ENCODE results near the gene MYOCOS.
"Not testable (repeated sequence)": the region's sequence is repeated elsewhere in the genome, so short reads cannot be mapped to it uniquely, and the experiment has no call there.

MYOCOS gene

DNA sequence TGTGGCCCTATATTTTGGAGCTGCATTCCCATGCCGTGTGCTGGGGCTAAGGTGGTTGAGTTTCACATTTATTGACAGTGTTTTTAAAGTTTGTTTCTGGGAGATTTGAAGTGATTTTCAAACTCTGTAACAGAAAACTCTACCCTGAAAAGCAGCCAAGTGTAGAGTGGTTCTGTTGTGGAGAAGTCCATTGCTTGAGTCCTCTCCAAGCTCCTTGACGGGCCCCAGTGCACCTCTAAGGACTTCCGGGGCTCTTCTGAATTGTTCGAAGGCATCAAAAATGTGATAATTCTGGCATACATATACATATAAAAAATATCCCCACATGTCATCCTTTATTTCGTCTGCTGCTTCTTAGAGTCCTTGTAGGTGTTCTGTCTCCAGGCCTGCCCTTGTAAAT is 5.0 kb downstream of the MYOCOS start:
- no peak for DNase-seq

DNA sequence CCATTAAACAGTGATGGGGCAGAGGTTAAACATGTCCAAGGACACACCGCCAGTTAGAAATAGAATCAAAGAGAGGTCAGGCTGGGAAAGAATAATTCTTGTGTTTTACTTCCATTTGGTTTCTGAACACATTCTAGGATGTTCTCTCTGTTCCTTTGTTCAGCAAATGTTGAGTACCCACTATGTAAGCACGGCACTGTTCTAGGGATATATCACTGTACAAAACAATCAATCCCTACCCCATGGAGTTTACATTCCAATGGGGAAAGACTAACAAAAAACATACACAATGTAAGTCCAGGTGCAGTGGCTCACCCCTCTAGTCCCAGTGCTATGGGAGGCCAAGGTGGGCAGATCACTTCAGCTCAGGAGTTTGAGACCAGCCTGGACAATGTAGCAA is 6.2 kb downstream of the MYOCOS start:
- DNase-seq = no peak

DNA sequence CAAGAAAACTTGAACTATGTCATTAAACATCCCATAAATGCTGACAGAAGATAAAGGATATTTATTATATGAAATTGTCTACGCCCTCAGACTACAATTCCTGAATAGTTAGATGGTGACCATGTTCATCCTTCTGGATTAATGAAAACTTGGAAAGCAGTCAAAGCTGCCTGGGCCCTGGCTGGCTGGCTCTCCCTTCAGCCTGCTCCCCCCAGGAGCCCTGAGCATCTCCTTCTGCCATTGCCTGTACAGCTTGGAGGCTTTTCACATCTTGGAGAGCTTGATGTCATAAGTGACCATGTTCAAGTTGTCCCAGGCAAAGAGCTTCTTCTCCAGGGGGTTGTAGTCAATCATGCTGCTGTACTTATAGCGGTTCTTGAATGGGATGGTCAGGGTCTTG is 13.6 kb downstream of the MYOCOS start:
- DNase-seq = no peak

DNA sequence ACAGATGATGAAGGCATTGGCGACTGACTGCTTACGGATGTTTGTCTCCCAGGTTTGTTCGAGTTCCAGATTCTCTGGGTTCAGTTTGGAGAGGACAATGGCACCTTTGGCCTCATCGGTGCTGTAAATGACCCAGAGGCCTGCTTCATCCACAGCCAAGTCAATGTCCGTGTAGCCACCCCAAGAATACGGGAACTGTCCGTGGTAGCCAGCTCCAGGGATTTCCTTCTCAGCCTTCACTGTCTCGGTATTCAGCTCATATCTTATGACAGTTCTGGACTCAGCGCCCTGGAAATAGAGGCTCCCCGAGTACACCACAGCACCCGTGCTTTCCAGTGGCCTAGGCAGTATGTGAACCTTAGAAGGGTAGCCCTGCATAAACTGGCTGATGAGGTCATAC is 14.1 kb downstream of the MYOCOS start:
- DNase-seq = no peak

DNA sequence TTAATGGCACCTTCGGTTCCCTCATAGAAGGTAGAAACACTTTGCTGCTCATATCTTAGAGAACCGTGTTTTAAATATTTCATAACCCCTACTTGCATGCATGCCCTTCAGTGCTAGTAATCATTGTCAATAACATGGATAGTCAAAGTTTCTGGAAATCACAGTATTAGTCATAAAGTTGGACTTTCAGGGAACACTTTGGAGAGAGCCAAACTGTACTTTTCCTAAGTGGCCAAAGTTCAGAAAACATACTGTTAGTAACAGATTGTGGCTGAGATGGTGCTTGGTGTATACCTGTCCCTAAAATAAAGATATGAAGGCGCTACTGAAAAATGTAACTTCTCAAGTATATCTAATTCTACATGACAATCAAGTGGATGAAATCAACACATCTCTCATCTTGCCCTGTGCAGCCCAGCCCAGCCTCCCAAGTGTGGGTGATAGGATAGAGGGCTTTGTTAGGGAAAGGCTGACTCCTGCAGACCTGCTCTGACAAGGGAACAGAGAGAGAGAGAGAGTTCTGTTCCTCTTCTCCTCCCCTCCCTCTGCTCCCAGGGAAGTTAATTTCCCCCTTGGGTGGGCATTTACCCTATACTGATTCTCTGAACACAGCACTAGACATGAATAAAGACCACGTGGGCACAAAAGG is 16.0 kb downstream of the MYOCOS start:
- no peak for DNase-seq

DNA sequence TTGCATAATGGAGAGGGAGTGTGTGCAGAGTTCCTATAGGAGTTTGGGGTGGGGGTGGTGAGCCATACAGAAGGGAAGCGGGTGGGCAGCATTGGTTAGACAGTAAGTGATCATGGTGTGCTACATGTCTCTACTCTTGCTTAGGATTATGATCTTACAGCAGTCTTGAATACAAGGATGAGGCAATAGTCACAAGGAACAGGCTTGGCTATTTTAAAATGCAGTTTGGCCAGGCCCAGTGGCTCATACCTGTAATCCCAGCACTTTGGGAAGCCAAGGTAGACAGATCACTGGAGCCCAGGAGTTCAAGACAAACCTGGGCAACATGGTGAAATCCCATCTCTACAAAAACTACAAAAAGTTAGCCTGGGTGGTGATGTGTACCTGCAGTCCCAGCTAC is 18.2 kb downstream of the MYOCOS start:
- DNase-seq = no peak

DNA sequence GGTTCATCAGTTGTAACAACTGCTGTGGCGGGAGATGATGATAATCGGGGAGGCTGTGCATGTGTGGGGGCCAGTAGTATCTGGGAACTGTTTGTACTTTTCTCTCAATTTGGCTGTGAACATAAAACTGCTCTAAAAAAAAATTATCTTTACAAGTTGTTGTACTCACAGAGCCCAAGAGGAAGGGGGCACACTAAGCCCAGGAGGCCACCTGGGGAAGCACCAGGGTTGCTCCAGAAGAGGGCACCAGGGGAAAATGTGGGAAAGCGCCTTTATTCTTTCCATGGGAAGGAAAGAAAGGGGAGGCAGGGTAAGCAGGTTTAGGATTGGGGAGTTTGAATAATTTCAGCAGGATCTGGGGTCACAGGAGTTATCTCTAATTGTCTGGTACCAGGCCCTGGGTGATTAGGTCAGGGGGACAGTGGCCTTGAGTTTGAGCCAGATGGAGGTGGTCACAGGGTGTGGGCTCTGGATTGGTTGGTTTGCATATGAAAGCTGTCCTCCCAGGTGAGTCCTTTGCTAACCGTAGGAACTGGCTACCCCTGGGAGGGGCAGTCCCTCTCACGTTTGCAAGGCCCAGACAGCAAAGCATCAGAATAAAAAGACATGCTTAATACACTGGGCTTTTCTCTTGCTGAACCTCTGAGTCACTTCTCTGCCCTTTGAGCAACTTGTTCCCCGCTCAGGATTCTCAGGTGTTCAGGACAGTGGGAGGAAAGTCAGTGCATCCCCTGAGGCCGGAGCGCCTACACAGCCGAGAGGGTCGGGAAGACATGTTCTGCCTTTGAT is 19.2 kb downstream of the MYOCOS start:
- DNase-seq = no peak

DNA sequence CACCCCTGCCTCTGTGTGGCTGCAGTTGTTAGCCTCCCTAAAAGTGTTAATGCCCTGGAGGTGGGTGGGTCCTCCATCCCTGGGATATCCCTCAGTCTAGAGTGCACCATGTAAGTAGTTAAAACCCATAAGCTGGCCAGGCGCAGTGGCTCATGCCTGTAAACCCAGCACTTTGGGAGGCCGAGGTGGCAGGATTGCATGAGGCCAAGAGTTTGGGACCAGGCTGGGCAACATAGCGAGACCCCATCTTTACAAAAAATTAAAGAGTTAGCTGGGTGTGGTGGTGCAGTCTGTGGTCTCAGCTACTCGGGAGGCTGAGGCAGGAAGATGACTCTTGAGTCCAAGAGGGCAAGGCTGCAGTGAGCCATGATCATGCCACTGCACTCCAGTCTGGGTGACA is 20.2 kb downstream of the MYOCOS start:
- no peak for DNase-seq

DNA sequence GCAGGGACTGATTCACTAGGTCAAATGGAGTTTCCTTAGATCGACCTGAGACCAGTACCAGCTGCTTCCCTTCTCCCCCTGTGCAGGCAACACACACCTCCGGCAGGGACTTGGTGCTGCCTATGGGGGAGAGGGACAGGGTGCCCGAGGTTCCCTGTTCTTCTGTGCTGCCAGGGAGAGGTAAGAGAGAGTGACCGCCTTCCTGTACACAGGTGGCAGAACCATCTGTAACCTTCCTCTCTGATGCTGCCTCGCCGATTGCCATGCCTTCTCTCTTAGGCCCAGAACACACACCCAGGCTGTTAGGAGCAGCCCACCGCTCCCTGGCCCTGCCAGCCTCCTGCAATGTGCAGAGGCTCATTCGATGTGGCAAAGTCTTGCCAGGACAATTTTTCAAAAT is 21.1 kb downstream of the MYOCOS start:
- no peak for DNase-seq

DNA sequence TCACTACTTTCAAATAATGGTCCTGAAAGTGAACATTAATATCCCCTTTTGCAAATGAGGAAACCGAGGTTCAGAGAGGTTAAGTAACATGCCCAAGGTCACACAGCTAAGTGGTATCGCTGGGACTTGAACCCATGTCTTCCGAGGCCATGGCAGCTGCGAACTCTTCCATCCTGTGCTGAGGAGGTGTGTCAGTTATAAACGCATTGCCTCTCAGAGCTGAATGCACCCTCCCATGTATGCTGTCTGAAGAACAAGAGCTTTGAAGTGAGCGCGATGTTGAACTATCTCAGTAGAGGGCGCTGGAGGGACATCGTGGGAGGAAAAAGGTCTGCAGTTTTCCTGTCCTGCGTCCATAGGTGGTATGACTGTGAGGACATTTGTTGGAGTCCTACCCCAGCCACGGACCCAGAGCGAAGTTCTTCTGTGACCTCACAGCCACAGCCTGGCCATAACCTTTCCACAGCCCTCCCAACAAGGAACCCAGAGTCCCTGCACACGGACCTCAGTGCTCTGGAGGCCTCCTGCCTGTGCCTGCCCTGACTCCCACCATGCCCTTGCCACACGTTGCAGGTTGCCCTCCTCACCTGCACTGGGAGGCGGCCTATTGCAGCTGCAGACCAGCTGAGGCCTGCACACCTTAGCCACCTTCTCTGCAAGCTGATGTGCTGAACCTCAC is 22.9 kb downstream of the MYOCOS start:
- peak; percentile 53 for DNase-seq

DNA sequence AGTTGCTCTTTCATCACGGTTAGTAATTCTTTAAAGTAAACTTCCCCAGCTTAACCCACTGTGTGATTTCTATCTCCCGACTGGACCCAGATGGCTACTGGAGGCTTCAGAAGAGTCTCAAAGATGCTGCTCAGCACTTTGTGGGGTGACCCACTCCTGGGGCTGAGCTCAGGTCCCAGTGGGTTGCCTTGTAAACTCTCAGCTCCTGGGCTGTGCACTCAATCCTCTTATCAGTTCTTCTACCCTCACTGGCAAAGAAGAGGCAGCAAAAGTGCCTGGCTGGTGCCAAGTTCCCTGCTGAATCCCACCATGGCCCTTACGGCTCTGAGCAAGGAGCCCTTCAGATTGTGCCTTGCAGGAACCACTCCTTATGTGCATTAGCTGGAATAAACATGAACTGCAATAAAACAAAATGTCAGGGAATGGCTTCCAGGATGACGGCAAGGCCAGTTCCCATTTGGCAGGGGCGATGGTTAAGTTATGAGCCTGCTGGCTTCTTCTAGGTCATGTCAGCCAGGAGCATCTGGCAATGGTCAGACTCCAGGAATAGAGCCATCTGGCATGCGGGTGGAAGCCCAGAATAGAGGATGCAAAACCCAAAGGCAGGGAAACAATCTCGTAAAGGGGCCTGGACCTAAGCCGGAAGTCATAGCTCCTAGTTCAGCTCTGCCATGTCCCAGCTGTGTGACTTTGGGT is 23.7 kb downstream of the MYOCOS start:
- no peak for DNase-seq

DNA sequence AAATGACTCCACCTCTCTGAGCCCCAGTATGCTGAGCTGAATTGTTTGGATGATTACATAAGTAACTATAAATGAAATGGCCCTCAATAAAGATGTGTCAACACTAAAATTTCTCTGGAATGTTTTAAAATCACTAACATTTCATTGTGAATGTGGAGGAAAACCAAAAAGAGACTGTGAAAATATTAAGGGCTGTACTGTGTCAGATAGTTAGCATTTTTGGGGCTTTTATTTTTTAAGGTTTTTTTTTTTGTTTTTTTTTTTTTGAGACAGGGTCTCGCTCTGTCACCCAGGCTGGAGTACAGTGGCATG is 24.2 kb downstream of the MYOCOS start:
- no peak for DNase-seq

DNA sequence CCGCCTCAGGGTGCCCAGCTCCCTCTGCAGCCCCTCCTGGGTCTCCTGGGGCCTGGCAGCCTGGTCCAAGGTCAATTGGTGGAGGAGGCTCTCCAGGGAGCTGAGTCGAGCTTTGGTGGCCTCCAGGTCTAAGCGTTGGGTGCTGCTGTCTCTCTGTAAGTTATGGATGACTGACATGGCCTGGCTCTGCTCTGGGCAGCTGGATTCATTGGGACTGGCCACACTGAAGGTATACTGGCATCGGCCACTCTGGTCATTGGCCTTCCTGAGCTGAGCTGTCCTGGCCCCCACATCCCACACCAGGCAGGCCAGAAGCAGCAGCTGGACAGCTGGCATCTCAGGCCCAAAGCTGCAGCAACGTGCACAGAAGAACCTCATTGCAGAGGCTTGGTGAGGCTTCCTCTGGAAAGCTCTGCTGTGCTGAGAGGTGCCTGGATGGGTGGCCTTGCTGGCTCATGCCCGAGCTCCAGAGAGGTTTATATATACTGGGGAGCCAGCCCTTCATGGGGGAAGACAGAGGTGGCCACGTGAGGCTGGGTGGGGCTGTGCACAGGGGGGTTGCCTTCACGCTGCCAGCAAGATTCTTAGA is 30.3 kb downstream of the MYOCOS start, which contains the start of gene MYOC:
MYOC (minus strand) TSS at position 455 of the 589 bp plus-strand sequence; CDS start at position 378, 77 bp downstream.
- no peak for DNase-seq

DNA sequence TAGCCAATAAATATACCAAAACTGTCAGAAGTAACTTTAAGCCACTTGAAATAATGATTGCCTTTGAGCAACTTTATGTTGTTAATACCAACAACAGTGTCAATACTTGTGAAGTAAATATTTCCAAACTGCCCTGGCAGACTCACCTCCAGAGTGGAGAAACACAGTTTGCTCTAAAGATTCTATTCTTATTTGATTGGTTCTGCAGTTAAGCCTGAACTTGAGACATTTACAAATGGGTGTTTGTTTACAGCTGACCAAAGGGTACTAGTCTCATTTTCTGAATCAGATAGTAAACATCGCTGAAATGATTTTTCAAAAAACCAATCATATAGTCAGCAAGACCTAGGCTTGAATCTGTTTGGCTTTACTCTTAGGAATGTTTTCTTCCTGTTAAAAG is 31.8 kb downstream of the MYOCOS start:
- no peak for DNase-seq

DNA sequence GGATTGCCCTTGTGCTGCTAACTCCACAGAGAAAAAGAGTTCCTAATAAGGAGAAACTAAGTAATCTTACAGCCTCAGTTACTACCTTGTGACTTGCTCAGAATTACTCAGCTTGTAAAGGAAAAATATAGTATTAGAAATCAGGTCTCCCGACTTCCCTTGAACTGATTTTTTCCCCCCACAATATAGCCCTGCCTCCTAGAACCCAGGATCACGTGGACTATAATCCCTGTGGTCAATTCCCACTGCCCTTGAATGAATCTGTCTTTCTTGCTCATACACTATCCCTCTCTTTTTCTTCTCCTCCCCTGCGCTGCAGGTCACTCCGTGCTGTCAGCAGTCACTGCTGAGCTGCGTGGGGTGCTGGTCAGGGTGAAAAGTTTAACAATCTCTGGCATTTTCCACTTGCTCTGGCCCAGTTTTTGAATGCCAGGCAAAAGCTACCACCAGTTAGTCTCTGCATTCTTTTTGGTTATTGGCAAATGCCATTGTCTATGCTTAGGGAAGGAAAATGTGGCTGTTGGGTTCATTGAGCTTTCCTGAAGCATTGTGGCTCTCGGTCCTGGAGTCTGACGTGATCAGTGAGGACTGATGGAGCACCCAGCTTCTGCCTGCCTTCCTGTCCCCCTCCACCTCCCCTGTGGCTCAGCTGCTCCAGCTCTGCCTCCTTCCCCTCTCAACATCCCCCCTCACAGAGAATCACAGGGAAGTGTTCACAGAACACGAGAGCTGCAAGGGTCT is 32.3 kb downstream of the MYOCOS start:
- no peak for DNase-seq

DNA sequence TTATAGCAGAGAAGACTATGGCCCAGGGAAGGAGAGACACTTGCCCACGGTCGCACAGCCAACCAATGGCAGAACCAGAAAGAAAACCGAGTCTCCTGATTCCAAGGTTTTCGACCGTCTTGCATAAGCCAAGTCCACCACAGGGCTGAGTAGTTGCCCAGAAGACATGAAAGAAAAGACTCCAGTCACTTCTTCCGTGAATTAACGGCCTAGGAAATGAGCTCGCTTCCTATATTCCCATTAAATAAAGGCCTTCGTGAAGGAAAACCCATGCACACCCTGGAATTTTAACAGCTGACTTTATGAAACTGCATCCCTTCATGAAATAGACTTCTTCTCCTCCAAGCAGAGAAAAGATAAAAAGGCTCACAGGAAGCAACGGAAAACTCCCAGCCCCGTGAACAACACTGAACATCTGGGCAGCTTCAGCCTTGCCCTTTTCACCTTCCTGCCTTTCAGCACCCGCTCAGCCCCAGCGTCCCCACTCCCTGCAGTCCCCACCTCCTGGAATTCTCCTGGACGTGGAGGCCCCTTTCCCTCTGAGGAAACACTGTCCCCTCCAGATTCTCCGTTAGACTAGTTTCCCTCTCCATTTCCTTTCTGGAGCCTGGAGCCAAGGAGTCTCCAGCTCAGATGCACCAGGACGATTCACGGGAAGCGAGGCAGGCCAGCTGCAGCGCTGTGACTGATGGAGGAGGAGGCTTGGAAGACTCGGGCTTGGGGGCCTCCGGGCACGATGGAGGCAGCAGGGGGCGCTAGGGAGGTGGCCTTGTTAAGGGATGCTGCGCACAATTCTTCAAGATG is 33.1 kb downstream of the MYOCOS start:
- DNase-seq = peak; percentile 59

DNA sequence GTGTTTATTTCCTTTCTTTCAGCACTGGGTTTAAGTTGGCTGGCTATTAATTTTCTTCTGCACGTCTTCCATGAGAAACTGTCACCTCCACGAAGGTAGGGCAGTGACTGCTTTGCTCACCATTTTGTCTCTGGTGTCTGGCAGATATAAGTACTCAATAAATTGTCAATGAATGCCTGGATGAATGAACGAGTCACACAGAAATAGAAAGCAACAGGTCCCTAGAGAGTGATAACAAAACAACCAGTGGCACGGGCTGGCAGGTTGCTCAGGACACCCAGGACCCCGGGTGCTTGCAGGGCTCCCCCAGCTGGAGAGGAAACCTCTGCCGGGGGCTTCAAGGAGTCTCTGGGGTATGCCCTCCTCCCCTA is 33.7 kb downstream of the MYOCOS start:
- no peak for DNase-seq

DNA sequence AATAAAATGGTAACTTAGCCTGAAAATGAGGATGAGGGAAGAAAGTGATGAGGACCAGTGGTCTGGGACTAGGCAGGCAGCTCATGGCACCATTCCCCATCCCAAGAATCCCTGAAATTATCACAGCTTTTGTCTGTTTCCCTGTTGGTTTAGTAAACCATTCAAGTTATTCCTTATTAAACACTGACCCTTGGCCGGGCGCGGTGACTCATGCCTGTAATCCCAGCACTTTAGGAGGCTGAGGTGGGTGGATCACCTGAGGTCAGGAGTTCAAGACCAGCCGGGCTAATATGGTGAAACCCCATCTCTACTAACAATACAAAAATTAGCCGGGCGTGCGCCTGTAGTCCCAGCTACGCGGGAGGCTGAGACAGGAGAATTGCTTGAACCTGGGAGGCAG is 34.2 kb downstream of the MYOCOS start:
- DNase-seq = not testable (repeated sequence)

DNA sequence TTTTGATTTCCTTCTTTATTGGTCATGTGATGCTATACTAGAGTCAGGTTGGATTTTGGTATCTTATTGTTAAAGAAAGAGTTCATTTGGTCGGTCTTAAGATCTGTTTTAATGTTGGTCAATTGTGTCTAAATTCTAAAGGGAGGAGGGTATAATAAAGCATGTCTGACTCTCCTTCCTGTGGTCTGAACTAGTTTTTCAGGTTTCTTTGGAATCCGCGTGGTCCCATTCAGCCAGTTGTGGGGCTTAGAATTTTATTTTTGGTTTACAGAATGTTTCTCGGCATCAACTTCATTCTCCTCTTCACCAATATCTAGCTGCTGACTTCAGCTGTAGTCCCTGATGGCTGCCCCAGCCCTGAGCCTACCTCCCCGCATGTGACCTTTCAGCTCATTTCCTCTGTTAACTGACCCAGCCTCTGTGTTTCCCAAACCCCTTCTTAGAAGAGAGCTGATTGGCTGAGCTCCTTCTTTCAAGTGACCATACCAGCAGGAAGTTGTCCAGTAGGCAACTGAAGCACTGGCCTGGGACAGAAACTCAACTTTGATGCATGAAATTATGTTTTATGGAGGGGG is 39.1 kb downstream of the MYOCOS start:
- DNase-seq = no peak

DNA sequence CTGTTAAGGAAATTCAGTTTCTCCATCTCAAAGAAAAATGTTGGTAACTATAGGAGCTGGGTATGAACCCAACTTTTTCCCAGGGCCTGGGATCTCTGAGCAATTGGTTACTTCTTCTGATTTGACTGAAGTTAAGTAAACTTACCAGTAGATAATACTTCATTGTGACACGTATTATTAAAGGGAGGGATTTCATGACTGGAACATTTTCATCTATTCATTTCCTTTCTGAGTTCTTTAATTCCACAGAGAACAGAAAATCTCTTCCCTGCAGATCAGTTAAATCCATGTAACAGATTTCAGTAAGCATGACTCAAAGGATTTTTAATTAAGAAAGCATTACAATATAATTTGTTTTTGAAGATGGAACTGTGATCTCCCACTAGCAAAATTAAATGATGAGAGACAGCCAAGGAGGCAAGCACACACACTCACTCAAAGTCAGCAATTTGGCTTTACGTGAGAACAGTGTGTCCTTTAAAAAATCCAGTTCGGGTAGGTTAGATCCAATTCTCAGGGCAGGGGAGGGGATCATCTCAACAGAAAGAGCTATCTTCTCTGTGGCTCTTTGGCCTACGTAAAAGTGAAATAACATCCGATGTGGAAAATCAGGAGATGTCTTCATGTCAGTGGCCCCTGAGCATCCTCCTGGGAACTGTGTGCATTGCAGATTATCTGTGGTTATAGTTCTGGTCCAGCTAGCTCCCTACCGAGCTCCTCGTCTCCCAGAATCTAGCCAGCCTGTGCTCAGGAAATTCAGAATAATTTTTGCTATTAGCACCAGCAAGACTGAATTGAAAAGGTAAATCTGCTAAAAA is 41.2 kb downstream of the MYOCOS start:
- no peak for DNase-seq

All from activated T-cell treated with anti-CD3 and anti-CD28 coated beads for 4 hours (primary cell).